GM13976 (cell line): ENCODE measurements around the gene SRRM4.

ENCODE experiments used
- DNase-seq: peaks from one replicate; pipeline ENCODE4 v3.0.0; 2012; ENCODE audit warnings: low spot score
- CTCF ChIP-seq: IDR thresholded peaks from 2 replicates; pipeline ENCODE4 v1.5.1; 2012; ENCODE audit warnings: borderline replicate concordance, mild to moderate bottlenecking; ENCODE audit not compliant: insufficient read depth; ENCODE audit errors: extremely low read depth, missing control alignments, control extremely low read depth
- in situ Hi-C: fragments of 300-500 bp; cut with MboI; formaldehyde crosslinking; loops from one replicate; pipeline ENCODE4 v1.12.0; 2022; ENCODE audit warnings: low sequenced_read_pairs, mixed read lengths, inconsistent platforms; ENCODE audit not compliant: unreplicated experiment

SRRM4 gene

GRCh38 chr12:119176267-119177055 is 195.1 kb downstream of the SRRM4 start:
- in situ Hi-C loops = no loop called here
- TF ChIP-seq CTCF = no peak
- no peak for DNase-seq

GRCh38 chr12:119177056-119177325 is 195.7 kb downstream of the SRRM4 start:
- no peak for DNase-seq
- in situ Hi-C loops = no loop called here
- TF ChIP-seq CTCF = no peak

GRCh38 chr12:119177724-119178380 is 196.5 kb downstream of the SRRM4 start:
- in situ Hi-C loops = no loop called here
- no peak for DNase-seq
- TF ChIP-seq CTCF = no peak

- in situ Hi-C loops = no loop called here
- no peak for DNase-seq
- no peak for TF ChIP-seq CTCF
These were observed 197.4 kb downstream of the SRRM4 start, which contains the start of gene HSPB8 for GRCh38 chr12:119178544-119179334. TSS of gene HSPB8 (plus strand) at chr12:119178931. CDS start at chr12:119179313, 382 bp downstream.

GRCh38 chr12:119179335-119180021 is 198.1 kb downstream of the SRRM4 start:
- in situ Hi-C loops = no loop called here
- TF ChIP-seq CTCF = no peak
- DNase-seq = no peak
